Tongue (tissue), 2 donors: ENCODE results near the gene COLGALT1. TPM values are rescaled to one million over a fixed set of nuclear protein-coding genes. Genes with fewer than 3 reads are reported as not detected.
"Not testable (repeated sequence)": the region's sequence is repeated elsewhere in the genome, so short reads cannot be mapped to it uniquely, and the experiment has no call there.

Experiments used
- DNase-seq: peaks from one replicate; pipeline ENCODE4 v3.0.0-alpha.2; 2015
- total RNA-seq: library from RNA; depleted of rRNA; stranded (reverse); fragments of >200 nt; gene quantifications from one replicate; pipeline ENCODE4 v1.2.3, GENCODE V29; 2014

Gene COLGALT1
- total RNA-seq, 1 donor from 2014 or later = 66.3 TPM

DNA sequence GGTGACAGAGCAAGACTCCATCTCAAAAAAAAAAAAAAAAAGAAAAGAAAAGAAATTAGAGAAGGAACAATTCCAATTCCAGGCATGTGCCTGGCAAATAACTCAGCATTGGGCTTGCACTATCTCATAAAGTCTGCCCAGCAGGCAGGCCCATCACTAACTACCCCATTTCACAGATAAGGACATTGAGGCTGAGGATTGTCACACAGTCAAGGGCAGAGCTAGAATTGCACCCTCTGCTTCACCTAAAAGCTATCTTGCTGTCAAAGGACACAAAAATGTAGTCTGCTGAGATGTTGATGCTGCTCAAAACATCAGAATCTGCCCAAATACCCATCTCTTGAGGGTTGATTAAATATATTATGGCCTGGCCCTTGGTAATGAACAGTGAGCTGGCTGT lies 20.7 kb upstream of the COLGALT1 start:
- no peak for DNase-seq

DNA sequence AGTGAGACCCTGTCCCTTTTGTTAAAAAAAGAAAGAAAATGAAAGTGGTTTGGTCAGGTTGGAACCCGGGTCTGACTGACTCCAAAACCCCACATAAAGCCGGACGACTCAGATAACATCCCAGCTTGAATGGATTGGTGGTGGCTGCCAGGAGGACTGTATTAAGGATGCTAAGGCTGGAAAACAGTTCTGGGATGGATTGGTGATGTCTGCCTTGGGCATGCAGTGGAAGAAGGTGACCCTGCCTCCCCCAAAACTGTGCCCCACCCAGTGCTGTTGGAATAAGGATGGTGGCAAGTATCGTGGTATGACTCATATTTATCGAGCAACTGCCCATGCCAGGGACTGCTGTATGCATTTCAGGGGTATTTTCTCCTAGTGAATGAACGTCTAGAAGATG lies 18.5 kb upstream of the COLGALT1 start:
- no peak for DNase-seq

DNA sequence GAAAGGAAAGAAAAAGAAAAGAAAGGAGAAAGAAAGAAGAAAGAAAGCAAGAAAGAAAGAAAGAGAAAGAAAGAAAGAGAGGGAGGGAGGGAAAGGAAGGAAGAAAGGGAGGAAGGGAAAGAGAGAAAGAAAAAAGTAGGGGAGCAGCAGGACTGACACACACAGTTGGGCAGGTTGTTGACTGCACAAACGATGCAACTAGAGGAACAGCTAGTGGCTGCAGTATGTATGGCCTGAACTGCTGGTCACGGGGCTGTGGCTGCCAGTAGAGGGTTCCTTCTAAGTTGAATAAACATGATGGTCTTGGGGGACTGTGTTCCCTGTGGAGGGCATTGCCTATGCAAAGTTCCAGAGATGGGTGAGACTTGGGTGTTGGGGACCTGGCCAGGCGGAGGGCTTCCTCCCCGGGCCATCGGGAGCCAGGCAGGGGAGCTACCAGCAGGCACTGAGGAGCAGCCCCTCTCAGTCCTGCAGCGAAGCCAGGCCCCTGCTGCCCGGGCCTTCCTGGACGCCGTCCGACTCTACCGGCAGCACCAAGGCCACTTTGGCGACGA lies 16.7 kb upstream of the COLGALT1 start:
- DNase-seq = no peak

DNA sequence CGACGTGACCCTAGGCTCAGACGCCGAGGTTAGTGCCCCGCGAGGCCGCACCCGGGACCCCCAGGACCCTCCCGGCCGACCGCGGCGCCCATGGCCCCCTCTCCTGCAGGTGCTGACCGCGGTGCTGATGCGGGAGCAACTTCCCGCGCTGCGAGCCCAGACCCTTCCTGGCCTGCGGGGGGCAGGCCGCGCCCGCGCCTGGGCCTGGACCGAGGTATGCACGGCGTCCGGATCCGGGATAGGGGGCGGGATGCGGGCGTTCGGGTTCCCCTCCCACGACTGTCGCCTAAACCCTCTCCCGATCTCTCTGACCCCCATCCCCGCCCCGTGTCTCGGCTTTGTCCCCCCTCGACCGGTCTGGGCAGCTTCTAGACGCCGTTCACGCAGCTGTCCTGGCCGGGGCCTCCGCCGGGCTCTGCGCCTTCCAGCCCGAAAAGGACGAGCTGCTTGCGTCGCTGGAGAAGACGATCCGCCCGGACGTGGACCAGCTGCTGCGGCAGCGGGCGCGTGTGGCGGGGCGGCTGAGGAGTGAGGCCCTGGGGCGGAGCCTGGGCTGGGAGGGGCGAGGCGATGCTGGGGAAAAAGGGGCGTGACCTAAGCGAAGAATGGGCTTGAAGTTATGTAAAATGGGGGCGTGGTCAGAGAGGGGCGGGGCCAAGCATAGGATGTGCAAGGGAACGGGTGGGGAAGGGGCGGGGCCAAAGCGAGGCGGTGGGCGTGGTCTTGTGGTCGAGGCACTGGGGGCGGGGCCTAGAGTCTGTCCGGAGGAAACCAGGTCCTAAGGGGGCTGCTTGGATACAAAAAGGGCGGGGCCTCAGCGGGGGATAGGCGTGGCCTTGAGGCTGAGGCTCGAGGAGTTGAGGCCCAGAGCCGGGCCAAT lies 16.0 kb upstream of the COLGALT1 start:
- peak; percentile 94 for DNase-seq

DNA sequence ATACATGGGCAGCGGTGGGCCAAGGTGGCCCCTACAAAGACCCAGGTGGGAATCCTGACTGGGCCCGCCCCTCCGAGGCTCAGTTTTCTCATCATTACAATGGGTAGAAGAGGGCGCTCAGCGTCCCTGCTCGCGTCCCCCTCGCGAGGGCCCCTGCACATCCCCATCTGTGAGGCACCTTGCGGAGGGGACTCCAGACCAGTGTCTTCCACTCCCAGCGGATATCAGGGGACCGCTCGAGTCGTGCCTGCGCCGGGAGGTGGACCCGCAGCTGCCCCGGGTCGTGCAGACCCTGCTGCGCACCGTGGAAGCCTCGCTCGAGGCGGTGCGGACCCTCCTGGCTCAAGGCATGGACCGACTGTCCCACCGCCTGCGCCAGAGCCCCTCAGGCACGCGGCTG lies 15.3 kb upstream of the COLGALT1 start:
- no peak for DNase-seq

DNA sequence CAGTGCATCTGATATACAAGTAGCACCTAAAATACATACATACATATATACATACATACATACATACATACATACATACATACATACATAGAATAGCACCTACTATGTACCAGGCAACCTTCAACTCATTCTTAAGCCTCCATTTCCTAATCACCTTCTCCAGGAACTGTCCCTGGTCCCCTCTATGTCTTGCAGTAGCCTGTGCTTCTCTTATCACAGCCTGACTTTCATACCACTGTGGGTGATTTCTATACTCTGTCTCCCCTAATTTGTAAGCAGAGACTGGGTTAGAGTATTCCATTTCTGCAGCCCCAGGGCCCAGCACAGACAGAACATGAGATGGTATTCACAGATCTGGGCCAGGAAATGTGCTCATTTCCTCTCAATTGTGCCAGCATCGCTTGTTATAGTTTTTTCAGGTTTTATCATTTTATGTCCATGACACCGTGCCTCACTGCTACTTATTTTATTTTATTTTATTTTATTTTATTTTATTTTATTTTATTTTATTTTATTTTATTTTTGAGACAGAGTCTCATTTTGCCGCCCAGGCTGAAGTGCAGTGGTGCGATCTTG lies 14.2 kb upstream of the COLGALT1 start:
- DNase-seq = no peak

- DNase-seq = no peak
These were observed 13.4 kb upstream of the COLGALT1 start for GRCh38 chr19:17542042-17542441.

DNA sequence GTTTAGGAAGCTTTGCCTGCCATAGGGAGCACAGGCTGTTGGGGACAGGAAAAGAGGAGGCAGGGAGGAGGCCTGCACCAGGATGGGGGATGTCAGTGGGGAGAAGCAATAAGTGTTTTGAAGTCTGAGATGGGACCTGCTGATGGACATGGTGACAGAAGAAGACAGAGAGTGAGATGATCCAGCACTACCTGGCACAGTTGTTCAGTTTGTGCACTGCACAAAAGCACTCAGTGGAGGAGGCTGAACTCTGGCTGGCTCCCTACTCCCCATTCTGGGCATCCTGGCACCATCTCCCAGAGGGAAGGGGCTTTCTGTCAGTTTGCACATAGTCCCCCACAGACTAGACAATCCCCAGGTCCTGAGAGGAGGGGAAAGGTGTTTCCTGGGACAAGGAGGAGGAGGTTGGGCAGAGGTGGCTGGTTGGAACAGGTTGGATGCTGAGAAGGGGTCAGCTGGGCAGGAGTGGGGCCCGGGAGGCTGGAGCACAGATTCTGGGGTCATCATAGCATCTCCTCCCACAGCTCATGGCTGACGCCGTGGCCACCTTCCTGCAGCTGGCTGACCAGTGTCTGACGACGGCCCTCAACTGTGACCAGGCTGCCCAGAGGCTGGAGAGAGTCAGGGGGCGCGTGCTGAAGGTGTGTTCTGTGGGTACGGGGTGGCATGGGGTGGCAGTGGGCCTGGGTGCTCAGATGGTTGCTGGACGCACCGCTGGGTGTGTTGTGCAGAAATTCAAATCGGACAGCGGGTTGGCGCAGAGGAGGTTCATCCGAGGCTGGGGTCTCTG lies 12.5 kb upstream of the COLGALT1 start:
- DNase-seq = no peak

DNA sequence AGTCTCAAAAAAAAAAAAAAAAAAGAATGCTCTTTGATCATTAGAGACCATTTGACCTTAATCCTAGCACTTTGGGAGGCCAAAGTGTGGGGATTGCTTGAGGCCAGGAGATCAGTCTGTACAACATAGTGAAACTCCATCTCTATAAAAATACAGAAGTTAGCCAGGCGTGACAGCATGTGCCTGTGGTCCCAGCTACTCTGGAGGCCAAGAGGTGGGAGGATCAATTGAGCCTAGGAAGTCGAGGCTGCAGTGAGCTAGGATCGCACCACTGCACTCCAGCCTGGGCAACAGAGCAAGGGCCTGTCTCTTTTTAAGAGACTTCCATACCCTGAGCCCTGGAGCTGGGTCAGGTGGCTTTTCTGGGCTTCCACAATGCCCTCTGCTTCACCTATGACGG lies 11.5 kb upstream of the COLGALT1 start:
- DNase-seq = no peak

- no peak for DNase-seq
These were observed 11.0 kb upstream of the COLGALT1 start for GRCh38 chr19:17544418-17544817.

GRCh38 chr19:17548145-17548544 lies 7.3 kb upstream of the COLGALT1 start:
- no peak for DNase-seq

DNA sequence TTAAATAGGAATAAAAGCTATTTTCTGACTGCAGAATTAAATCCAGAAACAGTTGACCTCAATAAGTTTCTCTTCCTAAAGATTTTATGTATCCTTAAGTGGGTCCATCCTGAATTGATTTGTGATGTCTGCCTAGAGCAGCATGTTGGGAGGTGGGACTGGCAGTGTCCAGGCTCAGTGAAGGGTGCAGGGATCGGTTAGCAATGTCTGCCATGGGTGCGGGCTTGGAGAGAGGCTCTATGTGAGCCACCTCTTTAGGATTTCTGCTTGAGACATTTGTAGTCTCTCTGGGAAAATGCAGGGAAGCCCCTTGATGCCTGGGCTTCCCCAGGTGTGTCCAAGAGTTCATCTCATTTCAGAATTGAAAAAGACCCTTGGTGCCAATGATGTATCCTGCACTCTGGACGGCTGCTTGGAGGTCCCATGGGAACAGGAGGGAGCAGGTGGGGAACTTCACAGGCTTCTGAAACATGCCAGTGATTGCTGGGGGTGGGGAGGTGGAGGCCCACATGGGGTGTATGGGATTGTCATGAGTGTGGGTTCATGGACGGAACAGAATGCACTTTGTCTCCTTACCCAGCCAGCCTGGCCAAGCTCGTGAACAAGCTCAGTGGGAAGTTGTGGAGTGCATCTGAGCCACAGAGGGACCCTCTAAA lies 6.2 kb upstream of the COLGALT1 start:
- no peak for DNase-seq

- no peak for DNase-seq
These were observed 5.3 kb upstream of the COLGALT1 start for GRCh38 chr19:17550076-17550667.

GRCh38 chr19:17552735-17553134 lies 2.7 kb upstream of the COLGALT1 start:
- DNase-seq = not testable (repeated sequence)

DNA sequence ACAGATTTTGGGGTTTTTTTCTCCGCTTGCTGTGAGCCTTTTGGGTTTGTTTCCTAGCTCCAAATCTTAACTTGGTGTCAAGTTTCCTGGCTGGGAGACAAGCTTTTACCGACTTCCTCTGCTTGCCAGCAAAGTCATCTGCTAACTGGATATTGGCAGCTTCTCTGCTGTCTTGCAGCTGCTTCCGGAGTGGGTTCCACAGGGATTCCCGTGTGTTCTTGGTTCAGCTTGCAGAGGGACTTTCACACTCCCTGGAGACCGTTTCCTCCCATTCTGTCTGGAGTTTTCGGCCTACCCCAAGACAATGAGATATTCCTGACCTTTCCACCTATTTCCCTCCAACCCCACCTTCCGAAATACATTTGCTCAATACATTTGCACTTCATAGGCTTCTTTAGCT lies 2.2 kb upstream of the COLGALT1 start:
- DNase-seq = peak; percentile 93

GRCh38 chr19:17554968-17555479 lies 425 bp upstream of the COLGALT1 start:
- DNase-seq = no peak

- peak; percentile 55 for DNase-seq
These were observed 722 bp downstream of the COLGALT1 start for GRCh38 chr19:17555929-17556813.

DNA sequence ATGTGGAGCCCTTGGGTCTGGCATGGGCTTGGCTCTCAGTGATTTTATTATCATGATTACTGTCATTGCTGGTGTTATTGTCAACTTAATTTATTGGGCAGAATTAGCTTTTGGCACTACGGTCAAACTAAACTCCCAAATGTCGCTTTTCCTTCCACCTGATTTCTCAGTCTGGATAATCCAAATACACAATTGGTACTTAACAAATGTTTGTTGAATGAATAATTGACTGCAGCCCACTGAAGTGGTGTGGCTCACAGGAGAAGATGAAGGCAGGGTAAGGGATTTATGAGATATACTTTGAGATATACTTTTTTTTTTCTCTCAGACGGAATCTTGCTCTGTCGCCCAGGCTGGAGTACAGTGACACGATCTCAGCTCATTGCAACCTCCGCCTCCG lies 1.5 kb downstream of the COLGALT1 start:
- no peak for DNase-seq

DNA sequence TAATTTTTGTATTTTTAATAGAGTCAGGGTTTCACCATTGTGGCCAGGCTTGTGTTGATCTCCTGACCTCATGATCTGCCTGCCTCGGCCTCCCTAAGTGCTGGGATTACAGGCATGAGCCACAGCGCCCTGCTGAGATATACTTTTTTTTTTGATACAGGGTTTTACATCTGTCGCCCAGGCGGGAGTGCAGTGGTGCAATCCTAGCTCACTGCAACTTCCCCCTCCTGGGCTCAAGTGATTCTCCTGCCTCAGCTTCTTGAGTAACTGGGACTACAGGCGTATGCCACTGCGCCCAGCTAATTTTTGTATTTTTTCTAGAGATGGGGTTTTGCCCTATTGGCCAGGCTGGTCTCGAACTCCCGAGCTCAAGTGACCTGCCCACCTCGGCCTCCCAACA lies 2.0 kb downstream of the COLGALT1 start:
- DNase-seq = no peak

DNA sequence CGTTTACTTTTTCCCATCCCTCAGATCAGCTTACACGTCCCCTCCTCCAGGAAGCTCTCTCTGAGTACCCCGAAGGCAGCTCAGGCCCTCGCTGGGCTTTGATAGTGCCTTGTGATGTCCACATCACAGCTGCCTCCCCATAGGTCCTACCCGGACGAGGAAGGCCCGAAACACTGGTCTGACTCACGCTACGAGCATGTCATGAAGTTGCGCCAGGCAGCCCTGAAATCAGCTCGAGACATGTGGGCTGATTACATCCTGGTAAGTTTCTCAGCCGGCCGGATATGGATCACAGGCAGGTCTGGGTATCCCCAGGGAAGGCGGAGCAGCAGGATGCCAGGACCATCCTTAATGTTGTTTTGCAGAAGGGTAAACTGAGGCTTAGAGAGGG lies 4.8 kb downstream of the COLGALT1 start:
- DNase-seq = no peak

- no peak for DNase-seq
These were observed 6.6 kb downstream of the COLGALT1 start for GRCh38 chr19:17562097-17562496.
